HG03159 (cell line): ENCODE measurements around the gene LTB4R2.

ENCODE experiments used
- ATAC-seq: cut with Tn5 transposase; IDR thresholded peaks from one replicate; pipeline ENCODE4 v1.9.1; 2021; ENCODE audit warnings: mild to moderate bottlenecking, moderate library complexity; ENCODE audit not compliant: unreplicated experiment

The LTB4R2 gene

DNA sequence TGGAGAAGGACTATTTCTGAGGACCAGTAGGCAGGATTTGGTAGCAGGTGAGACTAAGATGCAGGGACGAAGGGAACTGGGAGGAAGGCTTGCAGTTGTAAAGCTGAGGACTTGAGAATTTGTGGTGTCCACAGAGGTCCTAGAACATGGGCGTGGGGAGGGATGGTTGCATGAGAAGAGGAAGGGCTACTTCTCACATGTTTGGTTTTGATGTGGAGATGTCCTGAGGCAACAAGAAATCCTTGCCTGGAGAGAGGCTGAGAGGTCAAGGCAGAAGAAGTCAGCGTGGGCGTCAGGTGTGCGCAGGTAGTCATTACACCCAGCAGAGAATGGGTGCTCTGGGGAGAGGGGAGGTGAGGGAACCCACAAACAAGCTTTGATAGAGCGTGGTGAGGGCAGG, 32.9 kb upstream of the LTB4R2 start:
- ATAC-seq, result no peak

GRCh38 chr14:24277606-24278321, 32.2 kb upstream of the LTB4R2 start:
- ATAC-seq, result no peak

GRCh38 chr14:24278424-24278823, 31.5 kb upstream of the LTB4R2 start:
- no peak for ATAC-seq

- no peak for ATAC-seq
Observed at GRCh38 chr14:24279301-24280186, 30.4 kb upstream of the LTB4R2 start.

- no peak for ATAC-seq
Observed at GRCh38 chr14:24280797-24281460, 29.0 kb upstream of the LTB4R2 start.

GRCh38 chr14:24281636-24282035, 28.3 kb upstream of the LTB4R2 start:
- no peak for ATAC-seq

DNA sequence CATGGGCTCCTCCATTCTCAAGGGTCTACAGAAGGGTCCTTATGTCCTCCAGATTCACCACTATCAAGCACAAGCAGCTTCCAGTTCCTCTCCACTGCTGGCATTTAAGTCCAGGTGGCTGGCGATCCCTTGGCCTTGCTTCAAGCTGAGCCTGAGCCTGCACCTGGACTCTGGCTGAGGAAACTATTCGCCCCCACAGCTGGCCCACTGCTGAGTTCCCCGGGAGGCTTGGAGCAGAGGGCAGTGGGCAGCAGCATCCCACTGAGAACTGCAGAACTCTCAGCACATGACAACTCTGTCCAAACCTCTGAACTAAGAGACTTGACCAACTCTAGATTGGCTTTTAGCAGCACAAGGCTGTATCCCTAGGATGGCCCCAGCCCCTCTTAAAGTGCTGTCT, 27.2 kb upstream of the LTB4R2 start:
- ATAC-seq, result no peak

DNA sequence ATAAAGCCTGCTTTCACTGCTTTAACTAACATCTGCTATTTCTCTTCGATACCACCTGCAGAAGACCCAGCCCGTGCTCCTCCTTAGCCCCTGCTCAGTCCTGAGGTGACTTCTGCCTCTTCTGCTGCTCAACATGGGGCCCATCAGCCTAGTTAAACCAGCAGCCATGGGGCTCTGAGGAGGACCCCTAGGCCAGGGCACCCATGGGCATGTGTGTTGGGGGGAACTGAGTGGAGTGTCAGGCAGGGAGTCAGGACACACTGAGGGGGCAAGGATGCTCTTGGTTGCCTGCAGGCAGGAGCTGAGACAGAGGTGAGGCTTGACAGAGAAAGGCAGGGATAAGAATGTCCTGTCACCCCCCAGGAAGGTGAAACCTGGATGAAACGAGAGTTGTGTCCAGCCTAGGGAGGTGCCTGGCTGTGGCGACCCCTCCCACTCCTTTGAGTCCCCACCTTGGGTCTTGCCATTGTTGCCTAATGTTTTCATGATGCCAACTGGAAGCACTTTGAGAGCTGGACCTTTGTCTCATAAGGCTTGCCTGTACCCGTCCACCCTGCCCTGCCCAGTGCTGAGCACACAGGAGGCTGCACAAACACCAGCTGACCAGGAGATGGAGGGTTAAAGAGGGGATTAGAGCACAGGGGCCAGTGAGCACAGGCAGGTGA, 26.0 kb upstream of the LTB4R2 start:
- no peak for ATAC-seq

DNA sequence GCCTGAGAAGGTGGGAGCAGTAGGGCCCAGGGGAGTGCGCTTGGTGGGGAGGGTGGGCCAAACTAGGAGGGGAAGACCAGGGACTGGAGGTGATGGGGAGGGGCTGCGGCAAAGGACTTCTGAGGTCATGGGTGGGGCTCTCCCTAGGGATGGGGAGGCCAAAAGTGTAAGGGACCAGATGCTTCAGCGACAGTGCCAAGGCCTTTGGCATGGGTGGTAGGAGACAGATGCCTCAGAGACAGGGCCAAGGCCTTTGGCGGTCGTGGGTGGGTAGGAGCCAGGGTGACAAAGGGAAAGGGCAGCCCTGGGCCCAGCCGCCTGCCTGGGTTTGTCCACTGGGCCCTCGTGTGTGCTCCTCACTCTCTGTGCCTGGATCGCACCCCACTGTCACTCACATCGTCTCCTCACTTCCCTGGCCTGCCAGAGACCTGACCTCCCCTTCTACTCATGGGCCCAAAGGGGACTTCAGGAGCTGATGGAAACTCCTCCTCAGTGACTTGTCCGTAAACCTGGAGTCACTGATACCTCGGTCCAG, 25.4 kb upstream of the LTB4R2 start:
- ATAC-seq, result no peak

GRCh38 chr14:24285351-24285750, 24.6 kb upstream of the LTB4R2 start:
- no peak for ATAC-seq

DNA sequence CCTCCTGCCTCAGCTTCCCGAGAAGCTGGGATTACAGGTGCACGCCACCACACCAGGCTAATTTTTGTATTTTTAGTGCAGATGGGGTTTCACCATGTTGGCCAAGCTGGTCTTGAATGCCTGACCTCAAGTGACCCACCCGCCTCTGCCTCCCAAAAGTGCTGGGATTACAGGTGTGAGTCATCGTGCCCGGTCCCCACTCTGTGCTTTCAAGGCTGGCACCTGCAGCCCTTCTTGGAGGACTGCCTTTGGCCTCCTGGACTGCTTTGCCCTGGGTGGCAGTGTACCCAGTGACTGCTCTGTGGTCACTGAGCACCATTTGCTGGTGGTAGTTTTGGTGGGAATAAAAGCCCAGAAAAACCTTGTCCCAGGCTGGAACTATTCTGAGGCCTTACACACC, 22.9 kb upstream of the LTB4R2 start:
- no peak for ATAC-seq

GRCh38 chr14:24289649-24290280, 20.2 kb upstream of the LTB4R2 start:
- ATAC-seq, result no peak

- no peak for ATAC-seq
Observed at GRCh38 chr14:24290746-24291145, 19.2 kb upstream of the LTB4R2 start.

GRCh38 chr14:24291446-24292117, 18.4 kb upstream of the LTB4R2 start:
- ATAC-seq, result no peak

GRCh38 chr14:24292118-24292807, 17.7 kb upstream of the LTB4R2 start:
- ATAC-seq, result no peak

DNA sequence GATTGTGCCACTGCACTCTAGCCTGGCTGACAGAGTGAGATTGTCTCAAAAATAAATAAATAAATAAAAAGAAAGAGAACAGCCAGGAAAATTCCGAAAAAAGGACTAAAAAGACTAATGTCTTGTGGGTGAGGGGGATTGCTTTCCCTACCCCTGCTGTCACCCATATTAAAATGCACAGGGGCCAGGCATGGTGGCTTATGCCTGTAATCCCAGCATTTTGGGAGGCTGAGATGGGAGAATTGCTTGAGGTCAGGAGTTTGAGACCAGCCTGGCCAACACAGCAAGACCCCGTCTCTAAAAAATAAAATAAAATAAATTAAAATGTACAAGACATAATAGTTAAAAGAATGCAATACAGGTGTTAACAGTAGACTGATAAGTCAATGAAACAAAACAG, 16.4 kb upstream of the LTB4R2 start:
- ATAC-seq, result no peak

DNA sequence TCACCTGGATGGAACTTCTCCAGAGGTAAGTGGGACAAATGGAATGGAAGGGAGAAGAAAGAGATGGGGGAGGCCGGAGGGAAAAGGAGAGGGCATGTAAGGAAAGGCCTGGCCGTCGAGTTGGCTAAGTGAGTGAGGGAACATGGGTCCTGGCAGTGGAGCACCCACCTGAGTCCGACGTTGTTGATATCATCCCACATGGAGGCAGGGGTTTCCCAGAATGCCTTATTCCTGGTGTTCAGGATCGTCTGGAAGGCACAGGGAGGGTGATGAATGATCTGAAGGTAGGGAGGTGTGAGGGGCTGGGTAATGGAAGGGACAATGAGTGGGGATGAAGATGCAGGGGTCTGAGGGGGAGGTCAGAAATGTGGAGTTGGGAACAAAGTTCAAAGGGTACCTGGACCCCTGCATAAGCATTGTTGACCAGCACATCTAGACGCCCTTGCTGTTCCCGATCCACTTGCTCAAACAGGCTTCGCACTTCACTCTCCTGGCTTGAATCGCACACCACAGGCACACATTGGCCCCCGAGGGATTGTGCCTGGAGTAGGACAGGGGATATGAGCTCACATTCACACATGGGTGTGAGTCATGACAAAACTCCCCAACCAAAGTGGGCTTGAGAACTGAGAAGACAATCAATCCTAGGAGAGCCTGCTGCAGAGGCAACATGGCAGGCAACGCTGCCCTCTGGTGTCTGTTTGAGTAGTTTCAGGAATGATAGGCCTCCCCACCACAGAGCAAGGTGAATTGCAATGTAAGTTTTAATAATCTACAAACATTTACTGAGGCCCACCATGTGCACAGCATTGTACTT, 13.4 kb upstream of the LTB4R2 start:
- peak; percentile 47 for ATAC-seq

DNA sequence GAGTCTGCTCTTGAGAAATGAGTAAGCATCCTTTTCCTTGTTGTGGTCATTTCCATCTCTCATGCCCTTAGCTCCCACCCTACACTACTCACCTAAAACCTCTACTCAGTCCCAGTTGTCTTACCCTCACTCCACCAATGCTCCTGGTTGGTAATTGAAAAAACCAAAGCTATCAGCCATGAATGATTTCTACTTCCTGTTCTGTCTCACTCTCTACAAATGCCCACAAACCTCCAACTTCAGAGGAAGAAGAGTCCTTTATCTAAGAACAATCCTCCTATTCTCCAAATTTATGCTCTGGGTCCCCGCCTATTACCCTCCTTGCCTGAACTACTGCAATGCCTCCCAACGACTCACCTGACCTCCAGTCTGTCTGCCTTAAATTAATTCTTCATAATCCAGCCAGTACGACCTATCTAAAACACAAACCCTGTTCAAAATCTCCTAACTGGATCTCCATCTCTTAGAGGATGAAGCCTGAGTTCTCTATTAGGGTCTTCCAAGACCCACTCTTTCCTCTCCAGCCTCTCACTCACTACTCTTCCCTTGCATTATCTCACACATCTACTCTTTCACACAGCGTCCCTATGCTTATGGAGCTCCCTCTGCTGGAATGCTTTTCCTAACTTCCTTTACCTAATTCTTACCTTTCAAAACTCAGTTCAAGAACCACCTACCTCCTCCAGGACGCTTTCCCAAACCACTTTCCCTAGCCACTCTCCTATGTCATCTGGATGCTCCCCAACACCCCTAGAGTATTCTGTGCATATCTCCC, 12.6 kb upstream of the LTB4R2 start:
- peak; percentile 5 for ATAC-seq
